HCT116 (cell line): ENCODE results near the gene OFD1. TPM values are rescaled to one million over a fixed set of nuclear protein-coding genes. Genes with fewer than 3 reads are reported as not detected.

Source experiments
- ATAC-seq: fragments of 200-7000 bp; cut with Tn5 transposase; 2 replicates; pipeline ENCODE4 v1.9.1; 2020; ENCODE audit warnings: mild to moderate bottlenecking, moderate library complexity
- BruUV-seq: library from RNA; stranded (reverse); fragments of 400-500 nt; replicated peaks from 2 replicates; lab custom pipeline; 2021; lab: Mats Ljungman, UMichigan
- CTCF ChIA-PET: fragments of 300-600 bp; sonication (Branson Sonifier 250); formaldehyde crosslinking; loops from one replicate; lab custom pipeline; 2021; ENCODE audit warnings: antibody characterized with exemption; lab: Charles Lee
- POLR2A ChIA-PET: fragments of 300-600, 350-600 bp; sonication (Branson Sonifier 250); formaldehyde crosslinking; loops from one replicate; lab custom pipeline; 2021; ENCODE audit warnings: antibody characterized with exemption; lab: Charles Lee
- RAD21 ChIA-PET, 2 experiments: fragments of 300-600 bp; sonication (Branson Sonifier 250); formaldehyde crosslinking; loops; one replicate each; lab custom pipeline; 2023; ENCODE audit warnings: low total read pairs in 2 of 2; ENCODE audit not compliant: uncharacterized antibody in 2 of 2, unreplicated experiment in 2 of 2, low non-redundant PET in 1 of 2; lab: Charles Lee
- DNase-seq: peaks from one replicate; pipeline ENCODE4 v3.0.0-alpha.2; 2010; ENCODE audit warnings: low read depth, low spot score
- H2AFZ ChIP-seq: fragments of 200-600 bp; shearing (Covaris generic), sonication (generic); 2 replicates; pipeline ENCODE4 v1.6.1; 2017; ENCODE audit warnings: low read depth, mixed run types, mixed read lengths, antibody characterized with exemption, low read length; ENCODE audit not compliant: poor library complexity, severe bottlenecking
- H3K27ac ChIP-seq: 2 replicates; pipeline ENCODE4 v1.5.1; 2012; ENCODE audit warnings: low read depth, low read length
- H3K27me3 ChIP-seq: fragments of 200-600 bp; sonication (generic); 2 replicates; pipeline ENCODE4 v1.6.1; 2016; ENCODE audit warnings: mixed run types, low read length, mixed read lengths; ENCODE audit not compliant: insufficient read depth
- H3K36me3 ChIP-seq, 2 experiments: fragments of 200-500 bp in 1 of 2; fragments of 200-600 bp in 1 of 2; sonication (Bioruptor generic) in 1 of 2; sonication (generic) in 1 of 2; 2 replicates each; pipeline versions ENCODE4 v1.5.1 to v1.6.1; 2014 to 2016; ENCODE audit warnings: low read length in 2 of 2, inconsistent platforms in 1 of 2, mixed read lengths in 1 of 2, mixed run types in 1 of 2; ENCODE audit not compliant: insufficient read depth in 2 of 2, control insufficient read depth in 1 of 2
- H3K4me1 ChIP-seq, 2 experiments: fragments of 200-600 bp in 1 of 2; sonication (generic) in 1 of 2; 2 replicates each; pipeline versions ENCODE4 v1.5.1 to v1.6.1; 2012 to 2017; ENCODE audit warnings: low read length in 2 of 2, inconsistent platforms in 1 of 2, mild to moderate bottlenecking in 1 of 2, mixed read lengths in 1 of 2, mixed run types in 1 of 2, moderate library complexity in 1 of 2; ENCODE audit not compliant: insufficient read depth in 2 of 2, control insufficient read depth in 1 of 2
- H3K4me2 ChIP-seq: fragments of 200-600 bp; sonication (generic); 2 replicates; pipeline ENCODE4 v1.6.1; 2017; ENCODE audit warnings: mixed run types, low read length, mixed read lengths
- H3K4me3 ChIP-seq, 2 experiments: fragments of 200-600 bp in 1 of 2; sonication (generic) in 1 of 2; replicated peaks in 1 of 2; 2 replicates each; pipeline ENCODE4 v1.5.1; 2011 to 2016; ENCODE audit warnings: low read length in 2 of 2, control low read depth in 1 of 2, low read depth in 1 of 2, mild to moderate bottlenecking in 1 of 2, mixed read lengths in 1 of 2, mixed run types in 1 of 2
- H3K79me2 ChIP-seq: fragments of 200-600 bp; sonication (generic); 2 replicates; pipeline ENCODE4 v1.6.1; 2017; ENCODE audit warnings: mild to moderate bottlenecking, mixed run types, low read length, moderate library complexity, mixed read lengths; ENCODE audit not compliant: insufficient read depth
- H3K9ac ChIP-seq: fragments of 200-600 bp; sonication (generic); 2 replicates; pipeline ENCODE4 v1.6.1; 2016; ENCODE audit warnings: low read length, mixed read lengths
- H3K9me2 ChIP-seq: fragments of 200-600 bp; sonication (generic), shearing (Covaris generic); 2 replicates; pipeline ENCODE4 v1.6.1; 2017; ENCODE audit warnings: mixed run types, mild to moderate bottlenecking, moderate library complexity; ENCODE audit not compliant: insufficient read depth
- H3K9me3 ChIP-seq, 2 experiments: fragments of 200-500 bp in 1 of 2; fragments of 200-600 bp in 1 of 2; sonication (Bioruptor generic) in 1 of 2; sonication (generic) in 1 of 2; 2 replicates each; pipeline ENCODE4 v1.6.1; 2014 to 2017; ENCODE audit warnings: low read length in 2 of 2, mixed read lengths in 2 of 2, inconsistent platforms in 1 of 2, low read depth in 1 of 2, mild to moderate bottlenecking in 1 of 2, mixed run types in 1 of 2, moderate library complexity in 1 of 2; ENCODE audit not compliant: control insufficient read depth in 1 of 2, insufficient read depth in 1 of 2
- H4K20me1 ChIP-seq: fragments of 200-600 bp; sonication (generic), shearing (Covaris generic); 2 replicates; pipeline ENCODE4 v1.6.1; 2017; ENCODE audit warnings: mixed run types, mild to moderate bottlenecking, moderate library complexity; ENCODE audit not compliant: insufficient read depth
- CBX3 ChIP-seq: IDR thresholded peaks from 2 replicates; pipeline ENCODE4 v1.6.1; 2012; ENCODE audit warnings: low read depth
- CEBPB ChIP-seq: IDR thresholded peaks from 2 replicates; pipeline ENCODE4 v1.6.1; 2012; ENCODE audit warnings: low read depth
- CTCF ChIP-seq, 3 experiments: fragments of 200-600 bp in 1 of 3; sonication (generic) in 1 of 3; IDR thresholded peaks in 2 of 3; conservative IDR thresholded peaks in 1 of 3; 2 replicates each; pipeline ENCODE4 v1.5.1; 2012 to 2017; ENCODE audit warnings: low read depth in 2 of 3, low read length in 2 of 3, antibody characterized with exemption in 1 of 3, borderline replicate concordance in 1 of 3, control low read depth in 1 of 3, mild to moderate bottlenecking in 1 of 3, mixed read lengths in 1 of 3, mixed run types in 1 of 3, moderate library complexity in 1 of 3; ENCODE audit not compliant: insufficient read depth in 1 of 3
- EZH2 ChIP-seq: fragments of 200-600 bp; sonication (generic); IDR thresholded peaks from 2 replicates; pipeline ENCODE4 v1.6.1; 2017; ENCODE audit warnings: antibody characterized with exemption, mixed run types
- EZH2phosphoT487 ChIP-seq: fragments of 200-600 bp; IDR thresholded peaks from 2 replicates; pipeline ENCODE4 v1.6.1; 2018; ENCODE audit warnings: antibody characterized with exemption, borderline replicate concordance
- JUND ChIP-seq: IDR thresholded peaks from 2 replicates; pipeline ENCODE4 v1.6.1; 2012
- MAX ChIP-seq: IDR thresholded peaks from 2 replicates; pipeline ENCODE4 v1.6.1; 2012
- POLR2A ChIP-seq: IDR thresholded peaks from 2 replicates; pipeline ENCODE4 v1.7.0; 2011; ENCODE audit warnings: borderline replicate concordance; ENCODE audit not compliant: insufficient read depth, insufficient read length; ENCODE audit errors: extremely low read depth
- POLR2AphosphoS5 ChIP-seq: IDR thresholded peaks from 2 replicates; pipeline ENCODE4 v1.6.1; 2011; ENCODE audit warnings: mild to moderate bottlenecking, low read depth, low read length, moderate library complexity
- RAD21 ChIP-seq: IDR thresholded peaks from 2 replicates; pipeline ENCODE4 v1.6.1; 2012; ENCODE audit warnings: low read depth, mild to moderate bottlenecking
- REST ChIP-seq: IDR thresholded peaks from 2 replicates; pipeline ENCODE4 v1.6.1; 2012; ENCODE audit warnings: low read depth
- SIN3A ChIP-seq: IDR thresholded peaks from 2 replicates; pipeline ENCODE4 v1.6.1; 2012; ENCODE audit warnings: low read depth
- SP1 ChIP-seq: IDR thresholded peaks from 2 replicates; pipeline ENCODE4 v1.6.1; 2012; ENCODE audit warnings: low read depth
- SRF ChIP-seq: IDR thresholded peaks from 2 replicates; pipeline ENCODE4 v1.6.1; 2012; ENCODE audit warnings: low read depth
- YY1 ChIP-seq: IDR thresholded peaks from 2 replicates; pipeline ENCODE4 v1.6.1; 2011; ENCODE audit warnings: low read length, low read depth, moderate library complexity, mild to moderate bottlenecking; ENCODE audit not compliant: insufficient replicate concordance; ENCODE audit errors: extremely low read depth
- ZFX ChIP-seq: fragments of 450-650 bp; IDR thresholded peaks from 2 replicates; pipeline ENCODE4 v1.6.1; 2017
- ZNF274 ChIP-seq: fragments of 200-500 bp; sonication (Bioruptor generic); IDR thresholded peaks from 2 replicates; pipeline ENCODE4 v1.6.1; 2014; ENCODE audit warnings: mild to moderate bottlenecking, low read depth, low read length, inconsistent platforms
- intact Hi-C: fragments of 100-400 bp; cut with micrococcal nuclease; formaldehyde crosslinking; loops from 2 replicates; pipeline ENCODE4 v1.10.0; 2022
- total RNA-seq: library from RNA; stranded (reverse); gene quantifications from one replicate; pipeline ENCODE4 v1.2.1, GENCODE V29; 2021; ENCODE audit not compliant: unreplicated experiment
- TF ChIP-seq, protein P1 (sequence below): IDR thresholded peaks from 2 replicates; pipeline ENCODE4 v1.6.1; 2012

Gene OFD1
- total RNA-seq, 1 experiment from 2014 or later, result 18.0 TPM

DNA sequence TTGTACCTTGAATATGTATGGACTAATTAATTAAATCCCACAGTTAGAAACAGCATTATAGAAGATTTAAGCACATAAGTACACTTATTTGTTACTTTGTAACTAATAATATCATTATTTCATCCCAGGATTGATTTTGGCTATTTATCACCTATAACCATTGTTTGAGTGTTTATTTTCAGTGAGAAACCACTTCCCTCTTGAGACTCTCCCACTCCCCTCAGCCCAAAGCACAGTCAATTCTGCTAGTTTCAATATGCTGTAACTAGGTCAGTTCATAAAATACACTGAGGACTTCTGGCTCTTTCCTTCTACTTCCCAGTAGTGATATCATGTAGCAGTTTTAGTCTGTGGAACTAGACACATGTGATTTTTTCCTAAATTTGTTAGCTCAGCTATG lies 16.3 kb downstream of the OFD1 start:
- ChIA-PET CTCF (interaction anchor here (1.0 to 1.9 kb wide), 4 partner anchors 14 to 281 kb away, joined by 4 to 8 read pairs (median 4); partner anchors contain the start of genes OFD1 and TRAPPC2), POLR2A (interaction anchor here (1.1 kb wide), 1 partner anchor 279 kb away, joined by 3 read pairs; the partner anchor contains the start of gene GEMIN8), RAD21 (no interaction called here)
- Histone ChIP-seq H3K9me3 (no peaks in the 10 kb centered on the region), H3K4me3 (no peak overlapping the region), H3K9ac (no peak overlapping the region), H3K27ac (no peak overlapping the region), H4K20me1 (no peaks in the 10 kb centered on the region), H3K4me2 (no peak overlapping the region), H3K79me2 (no peaks in the 10 kb centered on the region), H3K27me3 (no peaks in the 10 kb centered on the region), H2AFZ (no peak overlapping the region), H3K9me2 (no peaks in the 10 kb centered on the region), H3K4me1 (no peaks in the 10 kb centered on the region), H3K36me3 (peaks cover 0 to 10% of the 10 kb centered on the region in 2 experiments; a peak in 2 of 4 replicates)
- DNase-seq (no peak), ATAC-seq (no peak)
- TF ChIP-seq SIN3A, result no peak
- no peak for TF ChIP-seq POLR2AphosphoS5
- TF ChIP-seq ZFX, result no peak
- no peak for TF ChIP-seq RAD21
- TF ChIP-seq YY1, result no peak
- TF ChIP-seq SRF, result no peak
- TF ChIP-seq CEBPB, result no peak
- TF ChIP-seq EZH2, result no peak
- no peak for TF ChIP-seq CTCF (IDR thresholded peaks at IDR 0.05 in 2 of 3, conservative IDR thresholded peaks at IDR 0.05 in 1 of 3; ENCODE audit: borderline replicate concordance in 1 of 3, insufficient read depth in 1 of 3, low read depth in 2 of 3, low read length in 2 of 3)
- no peak for TF ChIP-seq REST
- TF ChIP-seq MAX, result no peak
- TF ChIP-seq, protein P1, sequence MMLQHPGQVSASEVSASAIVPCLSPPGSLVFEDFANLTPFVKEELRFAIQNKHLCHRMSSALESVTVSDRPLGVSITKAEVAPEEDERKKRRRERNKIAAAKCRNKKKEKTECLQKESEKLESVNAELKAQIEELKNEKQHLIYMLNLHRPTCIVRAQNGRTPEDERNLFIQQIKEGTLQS, result no peak
- TF ChIP-seq SP1, result no peak
- TF ChIP-seq EZH2phosphoT487, result no peak
- no peak for TF ChIP-seq POLR2A
- no peak for TF ChIP-seq ZNF274
- TF ChIP-seq JUND, result no peak
- no peak for TF ChIP-seq CBX3
- no TSS peak for BruUV-seq
- intact Hi-C loops, result loop anchor here (1.0 kb wide), 1 partner anchor 281 kb away; no protein-coding TSS in a partner anchor
